GM12873 (cell line): ENCODE results near the gene CCDC50.

Experiments used
- CTCF ChIP-seq: IDR thresholded peaks from 2 replicates; pipeline ENCODE4 v1.5.1; 2012; ENCODE audit warnings: low read depth, mild to moderate bottlenecking, moderate library complexity, low read length, control low read depth; ENCODE audit not compliant: insufficient read depth; ENCODE audit errors: missing control alignments

The CCDC50 gene

GRCh38 chr3:191302451-191302850 lies 26.7 kb upstream of the CCDC50 start:
- TF ChIP-seq CTCF = no peak

- no peak for TF ChIP-seq CTCF
These were observed 25.6 kb upstream of the CCDC50 start for GRCh38 chr3:191303596-191303995.

GRCh38 chr3:191306428-191306827 lies 22.8 kb upstream of the CCDC50 start:
- no peak for TF ChIP-seq CTCF

GRCh38 chr3:191307341-191307740 lies 21.9 kb upstream of the CCDC50 start:
- TF ChIP-seq CTCF = no peak

- no peak for TF ChIP-seq CTCF
These were observed 15.9 kb upstream of the CCDC50 start for GRCh38 chr3:191313296-191313695.

- TF ChIP-seq CTCF = no peak
These were observed 15.0 kb upstream of the CCDC50 start for GRCh38 chr3:191314109-191314728.

GRCh38 chr3:191316876-191317603 lies 12.2 kb upstream of the CCDC50 start:
- no peak for TF ChIP-seq CTCF
